ENCODE results near the gene LIN28B. TPM values are rescaled to one million over a fixed set of nuclear protein-coding genes. Genes with fewer than 3 reads are reported as not detected.

The LIN28B gene
- total RNA-seq, 4 donors from 2014 or later: not detected

DNA sequence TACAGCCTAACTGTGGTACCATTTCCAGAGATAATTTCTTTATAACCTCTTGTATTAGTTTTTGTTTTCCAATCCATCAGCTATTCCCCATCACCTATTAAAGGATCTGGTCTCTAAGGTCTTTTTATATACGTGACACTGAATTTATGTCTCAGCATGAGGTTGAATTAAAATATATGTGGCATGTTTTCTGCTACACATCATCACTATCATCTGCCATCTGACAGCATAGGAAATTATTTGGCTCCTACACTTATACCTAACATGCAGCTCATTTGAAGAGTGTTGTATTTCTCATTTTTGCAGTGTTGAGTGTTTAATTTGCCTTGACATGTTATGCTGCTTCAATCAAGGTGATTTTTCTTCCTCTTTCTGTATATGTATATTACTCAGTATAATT, 100.3 kb downstream of the LIN28B start:
- intact Hi-C loops (cut with DNase I; ENCODE audit: low total_unique reads): no loop called here
- no peak for DNase-seq (ENCODE audit: low spot score in 2 of 2)
- no peak overlapping the region for H3K4me3 ChIP-seq (ENCODE audit: low read depth, poor library complexity, severe bottlenecking)
- no peak for TF ChIP-seq POLR2A (IDR thresholded peaks at IDR 0.05)
- no peak for TF ChIP-seq CTCF (IDR thresholded peaks at IDR 0.05)
- WGBS, 2 donors: 40 to 59% methylated on average over 1 of the region's 1 CpG

DNA sequence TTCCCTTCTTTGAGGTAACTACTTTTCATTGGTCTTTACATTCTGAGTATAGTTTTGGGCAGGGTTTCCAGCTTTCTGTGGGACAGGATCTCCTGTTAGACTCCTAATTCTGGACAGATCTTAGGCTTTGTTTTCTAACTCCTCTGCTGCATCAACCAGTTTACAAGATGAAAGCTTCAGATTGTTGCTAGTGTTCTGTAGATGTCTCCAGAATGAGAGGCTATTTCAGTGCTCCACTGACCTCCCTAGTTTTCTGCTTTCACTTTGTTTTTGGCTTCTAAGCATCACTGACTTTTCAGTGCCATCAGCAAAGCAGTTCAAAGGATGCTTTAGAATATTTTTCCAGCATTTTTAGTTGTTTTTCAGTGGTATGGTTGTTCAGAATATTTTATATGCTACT, 101.4 kb downstream of the LIN28B start:
- no peak overlapping the region for H3K4me3 ChIP-seq (ENCODE audit: low read depth, poor library complexity, severe bottlenecking)
- TF ChIP-seq CTCF (IDR thresholded peaks at IDR 0.05) (no peak), POLR2A (IDR thresholded peaks at IDR 0.05) (no peak)
- intact Hi-C loops (cut with DNase I; ENCODE audit: low total_unique reads): no loop called here
- DNase-seq (ENCODE audit: low spot score in 2 of 2): no peak

DNA sequence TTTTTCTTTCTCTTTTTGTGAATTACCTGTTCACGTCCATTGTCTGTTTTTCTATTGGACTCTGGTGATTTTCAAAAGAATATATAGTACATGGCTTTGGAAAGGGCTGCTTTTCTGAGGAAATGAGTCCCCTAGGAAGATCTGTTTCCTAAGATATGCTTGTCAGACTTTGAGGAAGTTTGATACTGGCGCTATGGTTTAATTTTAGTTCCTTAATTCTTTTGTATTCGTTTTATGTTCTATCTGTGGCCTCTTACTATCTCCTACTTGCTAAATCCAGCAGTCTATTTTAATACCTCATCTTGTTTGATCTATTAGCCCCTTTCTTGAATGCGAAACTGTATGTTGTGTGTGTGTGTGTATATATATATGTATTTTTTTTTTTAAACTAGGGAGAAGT, 101.9 kb downstream of the LIN28B start:
- DNase-seq (ENCODE audit: low spot score in 2 of 2): no peak

DNA sequence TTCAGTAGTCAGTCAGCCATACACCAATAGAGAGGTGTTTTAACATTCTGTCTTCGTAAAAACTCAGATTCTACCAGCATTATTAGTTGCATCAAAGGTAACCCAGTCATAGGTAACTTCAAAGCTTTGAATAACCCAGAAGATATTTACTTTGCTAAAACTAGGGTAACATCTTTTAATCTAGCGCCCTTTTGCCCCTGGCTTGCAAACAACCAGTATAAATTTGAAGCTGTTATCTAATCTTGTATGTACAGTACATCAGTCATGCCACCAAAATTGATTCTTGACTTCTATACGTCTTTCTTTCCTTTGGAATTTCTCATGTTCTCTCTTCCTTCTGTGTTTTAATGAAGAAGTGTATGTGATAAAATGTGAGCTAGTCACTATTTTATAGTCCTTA, 109.3 kb downstream of the LIN28B start:
- WGBS, 2 donors: 60 to 64% methylated on average over 3 of the region's 3 CpGs
- intact Hi-C loops (cut with DNase I; ENCODE audit: low total_unique reads): no loop called here
- no peak for TF ChIP-seq CTCF (IDR thresholded peaks at IDR 0.05)
- no peak for TF ChIP-seq POLR2A (IDR thresholded peaks at IDR 0.05)
- H3K4me3 ChIP-seq (ENCODE audit: low read depth, poor library complexity, severe bottlenecking): no peak overlapping the region
- DNase-seq (ENCODE audit: low spot score in 2 of 2): no peak

More for the DNA sequence above, 101.9 kb downstream of the LIN28B start:
- H3K4me3 ChIP-seq (ENCODE audit: low read depth, poor library complexity, severe bottlenecking): no peak overlapping the region
- 65 to 69% methylated on average over 4 of the region's 4 CpGs for WGBS, 2 donors
- intact Hi-C loops (cut with DNase I; ENCODE audit: low total_unique reads): no loop called here
- no peak for TF ChIP-seq CTCF (IDR thresholded peaks at IDR 0.05)
- no peak for TF ChIP-seq POLR2A (IDR thresholded peaks at IDR 0.05)

DNA sequence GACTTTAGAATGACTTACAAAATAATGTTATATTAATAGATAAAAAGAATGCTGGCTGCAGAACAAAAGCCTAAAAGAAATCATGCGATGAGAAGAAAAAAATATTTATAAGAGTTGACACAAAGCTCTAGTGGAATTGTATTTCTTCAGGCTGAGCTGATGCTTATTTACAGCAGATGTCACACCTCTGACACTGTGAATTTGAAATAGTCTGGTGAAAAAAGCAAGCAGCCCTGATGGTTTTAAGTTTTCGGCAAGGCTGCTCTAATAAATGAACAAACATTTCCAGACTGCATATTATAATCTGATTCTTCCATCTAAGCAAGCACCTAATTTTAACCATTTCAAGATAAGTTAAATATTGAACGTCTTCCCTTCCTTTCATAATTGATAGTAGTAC, 109.9 kb downstream of the LIN28B start:
- intact Hi-C loops (cut with DNase I; ENCODE audit: low total_unique reads): no loop called here
- H3K4me3 ChIP-seq (ENCODE audit: low read depth, poor library complexity, severe bottlenecking): no peak overlapping the region
- DNase-seq (ENCODE audit: low spot score in 2 of 2): no peak
- 63 to 68% methylated on average over 3 of the region's 3 CpGs for WGBS, 2 donors
- no peak for TF ChIP-seq POLR2A (IDR thresholded peaks at IDR 0.05)
- no peak for TF ChIP-seq CTCF (IDR thresholded peaks at IDR 0.05)

DNA sequence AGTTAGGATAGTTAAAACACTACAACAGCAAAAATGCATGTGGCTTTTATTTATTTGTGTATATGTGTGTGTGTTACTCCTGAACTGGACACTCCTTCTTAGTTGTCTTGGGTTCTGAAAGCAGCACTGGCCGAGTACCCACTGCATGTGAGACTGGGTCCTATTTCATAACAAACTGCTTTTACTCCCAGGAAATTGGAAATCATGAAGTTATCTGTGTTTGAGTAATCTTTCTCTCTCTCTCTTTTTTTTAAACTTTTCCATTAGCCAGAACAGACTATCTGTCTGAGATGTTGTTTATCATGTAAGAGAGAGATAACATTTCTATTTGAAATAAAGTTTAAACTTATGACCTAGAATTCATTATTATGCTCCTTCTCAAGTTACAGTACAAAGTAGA, 110.4 kb downstream of the LIN28B start:
- DNase-seq (ENCODE audit: low spot score in 2 of 2): no peak
- WGBS, 2 donors: 35 to 47% methylated on average over 1 of the region's 1 CpG
- intact Hi-C loops (cut with DNase I; ENCODE audit: low total_unique reads): no loop called here
- TF ChIP-seq POLR2A (IDR thresholded peaks at IDR 0.05): no peak
- TF ChIP-seq CTCF (IDR thresholded peaks at IDR 0.05): no peak
- no peak overlapping the region for H3K4me3 ChIP-seq (ENCODE audit: low read depth, poor library complexity, severe bottlenecking)

All from lower leg skin (tissue), 4 donors.